ENCODE data around the gene TIMM10. TPM values are rescaled to one million over a fixed set of nuclear protein-coding genes. Genes with fewer than 3 reads are reported as not detected.
A peak's percentile ranks its signal among the peaks of the same experiment; 100 is the strongest.

The TIMM10 gene
- polyA plus RNA-seq, 3 donors, result 30.4 to 62.1 (median 58.3) TPM

DNA sequence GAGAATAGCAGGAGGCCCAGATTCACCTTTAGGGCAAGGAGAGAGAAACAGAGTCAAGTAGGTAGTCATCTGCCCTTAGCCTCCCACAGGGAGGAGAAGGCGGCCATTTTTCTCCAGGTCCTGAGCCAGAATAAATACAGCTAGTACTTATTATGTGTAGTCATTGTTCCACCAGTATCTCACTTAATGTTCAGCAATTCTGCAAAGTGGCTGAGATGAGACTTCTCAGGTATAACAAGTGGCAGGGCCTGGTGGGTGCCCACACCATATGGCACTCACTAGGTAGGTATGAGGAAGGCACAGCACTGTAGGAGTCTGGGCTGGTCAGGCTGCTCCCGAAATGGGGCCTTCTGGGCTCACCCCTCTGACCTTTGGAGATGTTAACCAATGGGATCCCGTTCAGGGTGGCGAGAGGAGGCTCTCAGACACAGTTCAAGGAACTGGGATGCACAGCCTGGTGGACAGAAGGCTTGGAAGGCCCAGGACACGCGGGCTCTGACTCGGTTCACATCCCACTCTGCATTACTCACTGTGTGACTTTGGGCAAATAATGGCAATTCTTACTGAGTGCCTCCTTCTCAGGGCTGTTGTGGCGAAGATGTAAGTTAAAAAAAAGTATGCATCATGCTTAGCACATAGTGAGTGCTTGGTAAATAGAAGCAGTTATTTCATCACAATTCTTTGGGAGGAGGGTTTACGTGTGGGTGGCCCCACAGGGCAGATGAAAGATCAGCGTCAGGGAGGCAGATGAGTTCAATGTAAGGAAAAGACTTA lies 45.1 kb downstream of the TIMM10 start:
- Histone ChIP-seq H4K20me1 (ENCODE audit: insufficient read depth, low read length) (no peaks in the 10 kb centered on the region), H3K9me3 (replicated peaks in 1 of 2; ENCODE audit: control insufficient read depth in 1 of 2, insufficient read depth in 1 of 2, low read length in 2 of 2) (no peaks in the 10 kb centered on the region), H2AFZ (ENCODE audit: insufficient read depth, low read depth, low read length, poor library complexity, severe bottlenecking) (peak overlapping the region; percentile 8), H3K79me2 (ENCODE audit: insufficient read depth, low read length) (no peaks in the 10 kb centered on the region), H3K4me1 (ENCODE audit: control insufficient read depth in 1 of 2, insufficient read depth in 2 of 2, low read length in 2 of 2) (peaks cover 47 to 49% of the 10 kb centered on the region in 2 donors), H3K36me3 (replicated peaks in 1 of 2; ENCODE audit: control insufficient read depth in 1 of 2, insufficient read depth in 2 of 2, low read length in 2 of 2) (peaks cover 5 to 31% of the 10 kb centered on the region in 2 donors), H3K27ac (ENCODE audit: low read depth in 1 of 2, low read length in 2 of 2) (peak overlapping the region; percentile 40 to 60), H3K27me3 (ENCODE audit: control insufficient read depth in 2 of 2, insufficient read depth in 2 of 2, low read length in 2 of 2) (peaks cover 7 to 14% of the 10 kb centered on the region in 2 donors), H3K4me2 (replicated peaks; ENCODE audit: extremely low read depth, low read length, poor library complexity, severe bottlenecking) (no peak overlapping the region), H3K4me3 (replicated peaks in 1 of 3; ENCODE audit: low read depth in 2 of 3, low read length in 3 of 3) (no peak overlapping the region), H3K9ac (ENCODE audit: insufficient read depth, low read length, poor library complexity, severe bottlenecking) (peak overlapping the region; percentile 9)
- intact Hi-C loops (cut with micrococcal nuclease), result no loop called here
- Mint-ChIP-seq H3K27me3 (ENCODE audit: low read depth in 3 of 3) (peaks cover 10 to 20% (median 12%) of the 10 kb centered on the region in 3 donors), H3K27ac (peak overlapping the region; percentile 63 to 90 (median 83)), H3K4me3 (peak overlapping the region in 1 of 2 donors; percentile 31), H3K4me1 (peaks cover 45% of the 10 kb centered on the region), H3K9me3 (peaks cover 0 to 7% (median 0%) of the 10 kb centered on the region in 7 donors), H3K36me3 (peaks cover 24 to 32% of the 10 kb centered on the region in 2 donors)
- DNase-seq, result peak; percentile 67 to 82 (median 76)
- TF ChIP-seq, protein P1, sequence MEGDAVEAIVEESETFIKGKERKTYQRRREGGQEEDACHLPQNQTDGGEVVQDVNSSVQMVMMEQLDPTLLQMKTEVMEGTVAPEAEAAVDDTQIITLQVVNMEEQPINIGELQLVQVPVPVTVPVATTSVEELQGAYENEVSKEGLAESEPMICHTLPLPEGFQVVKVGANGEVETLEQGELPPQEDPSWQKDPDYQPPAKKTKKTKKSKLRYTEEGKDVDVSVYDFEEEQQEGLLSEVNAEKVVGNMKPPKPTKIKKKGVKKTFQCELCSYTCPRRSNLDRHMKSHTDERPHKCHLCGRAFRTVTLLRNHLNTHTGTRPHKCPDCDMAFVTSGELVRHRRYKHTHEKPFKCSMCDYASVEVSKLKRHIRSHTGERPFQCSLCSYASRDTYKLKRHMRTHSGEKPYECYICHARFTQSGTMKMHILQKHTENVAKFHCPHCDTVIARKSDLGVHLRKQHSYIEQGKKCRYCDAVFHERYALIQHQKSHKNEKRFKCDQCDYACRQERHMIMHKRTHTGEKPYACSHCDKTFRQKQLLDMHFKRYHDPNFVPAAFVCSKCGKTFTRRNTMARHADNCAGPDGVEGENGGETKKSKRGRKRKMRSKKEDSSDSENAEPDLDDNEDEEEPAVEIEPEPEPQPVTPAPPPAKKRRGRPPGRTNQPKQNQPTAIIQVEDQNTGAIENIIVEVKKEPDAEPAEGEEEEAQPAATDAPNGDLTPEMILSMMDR (IDR thresholded peaks at IDR 0.05), result no peak
- 47% methylated on average over 4 of the region's 10 CpGs for WGBS (ENCODE audit: insufficient coverage)

DNA sequence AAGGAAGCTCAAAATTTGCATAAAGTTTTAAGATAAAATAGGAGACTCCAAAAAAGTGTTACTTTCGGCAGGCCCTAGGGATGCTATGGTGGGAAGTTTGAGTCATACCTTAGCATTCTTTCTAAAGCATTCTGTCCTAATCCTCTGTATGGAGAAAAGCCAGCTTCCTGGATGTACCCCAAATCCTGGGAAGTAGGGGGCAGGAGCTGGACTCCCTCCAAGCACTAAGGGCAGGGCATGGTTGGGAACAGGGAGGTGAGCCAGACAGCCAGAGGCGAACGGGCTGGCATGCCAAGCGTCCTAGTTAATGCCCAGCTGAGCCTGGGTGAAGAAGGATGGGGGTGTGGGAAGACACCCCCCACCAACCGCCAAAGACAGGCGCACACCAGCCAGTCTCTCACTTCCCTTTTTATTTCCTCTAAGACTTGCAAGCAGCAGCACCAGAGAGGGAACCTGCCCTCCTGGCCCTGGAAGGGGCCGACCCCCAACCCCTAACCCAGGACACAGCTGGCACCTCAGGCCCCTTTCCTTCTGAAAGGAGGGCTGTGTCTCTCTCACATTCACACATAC lies 46.3 kb downstream of the TIMM10 start:
- H3K9me3 ChIP-seq (replicated peaks in 1 of 2; ENCODE audit: control insufficient read depth in 1 of 2, insufficient read depth in 1 of 2, low read length in 2 of 2), result no peaks in the 10 kb centered on the region
- peak overlapping the region in 1 of 2 donors; percentile 1 for H3K27ac ChIP-seq (ENCODE audit: low read depth in 1 of 2, low read length in 2 of 2)
- Mint-ChIP-seq H3K4me3 (peak overlapping the region; percentile 34 to 42), H3K27ac (peak overlapping the region; percentile 46 to 88 (median 75)), H3K27me3 (ENCODE audit: low read depth in 3 of 3) (peaks cover 12 to 27% (median 15%) of the 10 kb centered on the region in 3 donors), H3K4me1 (peaks cover 49% of the 10 kb centered on the region), H3K9me3 (peaks cover 0 to 7% (median 2%) of the 10 kb centered on the region in 7 donors), H3K36me3 (peaks cover 14 to 23% of the 10 kb centered on the region in 2 donors)
- H3K36me3 ChIP-seq (replicated peaks in 1 of 2; ENCODE audit: control insufficient read depth in 1 of 2, insufficient read depth in 2 of 2, low read length in 2 of 2), result peaks cover 3 to 20% of the 10 kb centered on the region in 2 donors
- H2AFZ ChIP-seq (ENCODE audit: insufficient read depth, low read depth, low read length, poor library complexity, severe bottlenecking), result no peak overlapping the region
- H3K27me3 ChIP-seq (ENCODE audit: control insufficient read depth in 2 of 2, insufficient read depth in 2 of 2, low read length in 2 of 2), result peaks cover 7 to 14% of the 10 kb centered on the region in 2 donors
- H4K20me1 ChIP-seq (ENCODE audit: insufficient read depth, low read length), result no peaks in the 10 kb centered on the region
- TF ChIP-seq, protein P1 (IDR thresholded peaks at IDR 0.05), result no peak
- 0% methylated on average over 2 of the region's 7 CpGs for WGBS (ENCODE audit: insufficient coverage)
- intact Hi-C loops (cut with micrococcal nuclease), result loop anchor here (5.0 kb wide), 1 partner anchor 137 kb away; no protein-coding TSS in a partner anchor
- H3K4me2 ChIP-seq (replicated peaks; ENCODE audit: extremely low read depth, low read length, poor library complexity, severe bottlenecking), result peak overlapping the region; percentile 41
- H3K4me3 ChIP-seq (replicated peaks in 1 of 3; ENCODE audit: low read depth in 2 of 3, low read length in 3 of 3), result peak overlapping the region in 1 of 3 experiments; percentile 13
- no peaks in the 10 kb centered on the region for H3K79me2 ChIP-seq (ENCODE audit: insufficient read depth, low read length)
- H3K4me1 ChIP-seq (ENCODE audit: control insufficient read depth in 1 of 2, insufficient read depth in 2 of 2, low read length in 2 of 2), result peaks cover 47 to 49% of the 10 kb centered on the region in 2 donors
- H3K9ac ChIP-seq (ENCODE audit: insufficient read depth, low read length, poor library complexity, severe bottlenecking), result no peak overlapping the region
- peak; percentile 51 to 70 (median 70) for DNase-seq
